Endothelial cell (in vitro differentiated cells): ENCODE data around the gene ZNF787. TPM values are rescaled to one million over a fixed set of nuclear protein-coding genes. Genes with fewer than 3 reads are reported as not detected.

ENCODE experiments used
- DNase-seq: peaks from one replicate; pipeline ENCODE4 v3.0.0; 2021; ENCODE audit warnings: low spot score
- H3K27ac Mint-ChIP-seq: one replicate; pipeline ENCODE4 v1.8.0; 2021; ENCODE audit warnings: mixed read lengths, inconsistent platforms; ENCODE audit not compliant: unreplicated experiment
- H3K27me3 Mint-ChIP-seq: one replicate; pipeline ENCODE4 v1.8.0; 2021; ENCODE audit warnings: mild to moderate bottlenecking, moderate library complexity, mixed read lengths, inconsistent platforms; ENCODE audit not compliant: unreplicated experiment
- H3K36me3 Mint-ChIP-seq: one replicate; pipeline ENCODE4 v1.8.0; 2021; ENCODE audit warnings: mild to moderate bottlenecking, low read depth, mixed read lengths, inconsistent platforms; ENCODE audit not compliant: unreplicated experiment
- H3K4me1 Mint-ChIP-seq: one replicate; pipeline ENCODE4 v1.8.0; 2021; ENCODE audit warnings: mild to moderate bottlenecking, mixed read lengths, inconsistent platforms; ENCODE audit not compliant: unreplicated experiment
- H3K4me3 Mint-ChIP-seq: one replicate; pipeline ENCODE4 v1.8.0; 2021; ENCODE audit warnings: mild to moderate bottlenecking, mixed read lengths, inconsistent platforms; ENCODE audit not compliant: unreplicated experiment
- H3K9me3 Mint-ChIP-seq: one replicate; pipeline ENCODE4 v1.8.0; 2021; ENCODE audit warnings: mixed read lengths, inconsistent platforms; ENCODE audit not compliant: unreplicated experiment
- total RNA-seq: library from RNA; stranded (reverse); fragmentation: NEBNext Ultra II Directional; extraction: Animal tissue kit (Norgen Biotek cat#: 25700); gene quantifications from one replicate; pipeline ENCODE4 v1.2.1, GENCODE V29; 2021; ENCODE audit not compliant: unreplicated experiment
- TF ChIP-seq, protein P1 (sequence below): fragments of 200-600 bp; sonication (generic); IDR thresholded peaks from one replicate; pipeline ENCODE4 v1.5.0; 2021; ENCODE audit warnings: antibody characterized with exemption; ENCODE audit not compliant: unreplicated experiment

The ZNF787 gene
- total RNA-seq, 1 donor from 2014 or later: 31.2 TPM

GRCh38 chr19:56141417-56141993 lies 20.4 kb upstream of the ZNF787 start:
- TF ChIP-seq, protein P1, sequence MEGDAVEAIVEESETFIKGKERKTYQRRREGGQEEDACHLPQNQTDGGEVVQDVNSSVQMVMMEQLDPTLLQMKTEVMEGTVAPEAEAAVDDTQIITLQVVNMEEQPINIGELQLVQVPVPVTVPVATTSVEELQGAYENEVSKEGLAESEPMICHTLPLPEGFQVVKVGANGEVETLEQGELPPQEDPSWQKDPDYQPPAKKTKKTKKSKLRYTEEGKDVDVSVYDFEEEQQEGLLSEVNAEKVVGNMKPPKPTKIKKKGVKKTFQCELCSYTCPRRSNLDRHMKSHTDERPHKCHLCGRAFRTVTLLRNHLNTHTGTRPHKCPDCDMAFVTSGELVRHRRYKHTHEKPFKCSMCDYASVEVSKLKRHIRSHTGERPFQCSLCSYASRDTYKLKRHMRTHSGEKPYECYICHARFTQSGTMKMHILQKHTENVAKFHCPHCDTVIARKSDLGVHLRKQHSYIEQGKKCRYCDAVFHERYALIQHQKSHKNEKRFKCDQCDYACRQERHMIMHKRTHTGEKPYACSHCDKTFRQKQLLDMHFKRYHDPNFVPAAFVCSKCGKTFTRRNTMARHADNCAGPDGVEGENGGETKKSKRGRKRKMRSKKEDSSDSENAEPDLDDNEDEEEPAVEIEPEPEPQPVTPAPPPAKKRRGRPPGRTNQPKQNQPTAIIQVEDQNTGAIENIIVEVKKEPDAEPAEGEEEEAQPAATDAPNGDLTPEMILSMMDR: no peak

GRCh38 chr19:56140583-56141416 lies 19.7 kb upstream of the ZNF787 start, which contains the start of gene ZNF444:
Gene ZNF444 (plus strand): TSS chr19:56141287. CDS start chr19:56146912, 5,625 bp downstream.
- Mint-ChIP-seq H3K9me3 (no peaks in the 10 kb centered on the region), H3K4me1 (peaks cover 15% of the 10 kb centered on the region), H3K4me3 (peak within 1 kb of the TSS; percentile 86), H3K36me3 (peaks cover 6% of the 10 kb centered on the region), H3K27ac (peak within 1 kb of the TSS; percentile 92), H3K27me3 (peaks cover 11% of the 10 kb centered on the region)
- DNase-seq: peak; percentile 97
- TF ChIP-seq, protein P1: no peak

More at GRCh38 chr19:56141417-56141993, 20.4 kb upstream of the ZNF787 start:
- H3K36me3 Mint-ChIP-seq: peaks cover 6% of the 10 kb centered on the region
- peak; percentile 19 for DNase-seq
- H3K4me1 Mint-ChIP-seq: peaks cover 15% of the 10 kb centered on the region
- H3K4me3 Mint-ChIP-seq: peak overlapping the region; percentile 86
- H3K9me3 Mint-ChIP-seq: no peaks in the 10 kb centered on the region
- H3K27me3 Mint-ChIP-seq: peaks cover 11% of the 10 kb centered on the region
- no peak overlapping the region for H3K27ac Mint-ChIP-seq

- H3K9me3 Mint-ChIP-seq: no peaks in the 10 kb centered on the region
- peak overlapping the region; percentile 86 for H3K4me3 Mint-ChIP-seq
- no peak for DNase-seq
- H3K36me3 Mint-ChIP-seq: peaks cover 6% of the 10 kb centered on the region
- H3K4me1 Mint-ChIP-seq: peaks cover 15% of the 10 kb centered on the region
- TF ChIP-seq, protein P1: no peak
- H3K27ac Mint-ChIP-seq: peak overlapping the region; percentile 92
- H3K27me3 Mint-ChIP-seq: peaks cover 11% of the 10 kb centered on the region
These were observed 18.9 kb upstream of the ZNF787 start for GRCh38 chr19:56139847-56140582.

- H3K9me3 Mint-ChIP-seq: no peaks in the 10 kb centered on the region
- TF ChIP-seq, protein P1: no peak
- no peak overlapping the region for H3K4me3 Mint-ChIP-seq
- no peak overlapping the region for H3K27ac Mint-ChIP-seq
- DNase-seq: no peak
- H3K36me3 Mint-ChIP-seq: peaks cover 6% of the 10 kb centered on the region
- peaks cover 10% of the 10 kb centered on the region for H3K27me3 Mint-ChIP-seq
- peaks cover 10% of the 10 kb centered on the region for H3K4me1 Mint-ChIP-seq
These were observed 17.0 kb upstream of the ZNF787 start for GRCh38 chr19:56138069-56138468.
